H1 (cell line): ENCODE data around the gene TNFRSF6B. TPM values are rescaled to one million over a fixed set of nuclear protein-coding genes. Genes with fewer than 3 reads are reported as not detected.

Experiments
- BRCA1 ChIP-seq: IDR thresholded peaks from 2 replicates; pipeline ENCODE4 v1.6.1; 2012; ENCODE audit warnings: low read depth, low read length, improper control_type of control experiment
- PHF8 ChIP-seq: fragments of 200-600 bp; sonication (generic); conservative IDR thresholded peaks from 2 replicates; pipeline ENCODE4 v1.7.1; 2012; ENCODE audit warnings: low read depth, mild to moderate bottlenecking, inconsistent platforms, low read length, moderate library complexity
- POU5F1 ChIP-seq: IDR thresholded peaks from 2 replicates; pipeline ENCODE4 v1.6.1; 2011; ENCODE audit warnings: low read depth, mild to moderate bottlenecking, low read length, moderate library complexity
- SIN3A ChIP-seq, 2 experiments: IDR thresholded peaks in 1 of 2; conservative IDR thresholded peaks in 1 of 2; 2 replicates each; pipeline ENCODE4 v1.6.1; 2011 to 2012; ENCODE audit warnings: low read length in 2 of 2, improper control_type of control experiment in 1 of 2, low read depth in 1 of 2, mild to moderate bottlenecking in 1 of 2
- SP2 ChIP-seq: IDR thresholded peaks from 2 replicates; pipeline ENCODE4 v1.6.1; 2012; ENCODE audit warnings: mild to moderate bottlenecking, low read length, inconsistent platforms
- polyA plus RNA-seq, 7 experiments: library from polyadenylated mRNA; depleted of rRNA in 3 of 7; stranded (reverse) in 5 of 7; unstranded in 2 of 7; fragments of >200 nt in 5 of 7; fragments of 200-250 nt in 2 of 7; gene quantifications; 1 replicate in 5 of 7; 2 replicates in 1 of 7; 4 replicates in 1 of 7; pipeline versions ENCODE4 v1.2.1 to v1.2.3, GENCODE V29; 2011 to 2013; ENCODE audit warnings: missing spikeins in 2 of 7, mixed read lengths in 2 of 7
- total RNA-seq: library from RNA; stranded (reverse); fragmentation: NEBNext Ultra II Directional; extraction: Animal tissue kit (Norgen Biotek cat#: 25700); gene quantifications from 2 replicates; pipeline ENCODE4 v1.2.1, GENCODE V29; 2021
- TF ChIP-seq, protein P1 (sequence below): fragments of 300-600 bp; sonication (generic); IDR thresholded peaks from 2 replicates; pipeline ENCODE4 v1.7.1; 2012; ENCODE audit warnings: low read length, moderate library complexity, mild to moderate bottlenecking, inconsistent platforms; ENCODE audit not compliant: insufficient replicate concordance
- TF ChIP-seq, protein P2 (sequence below): IDR thresholded peaks from 2 replicates; pipeline ENCODE4 v1.6.1; 2012; ENCODE audit warnings: inconsistent platforms
- TF ChIP-seq, protein P3 (sequence below): IDR thresholded peaks from 2 replicates; pipeline ENCODE4 v1.6.1; 2011; ENCODE audit warnings: low read length, improper control_type of control experiment

Gene TNFRSF6B
- total and polyA plus RNA-seq, 2 of the 8 experiments (the other 6 are each of a cell fraction or from before 2014, with no cell fraction given), result 3.1 TPM; not detected in 1

DNA sequence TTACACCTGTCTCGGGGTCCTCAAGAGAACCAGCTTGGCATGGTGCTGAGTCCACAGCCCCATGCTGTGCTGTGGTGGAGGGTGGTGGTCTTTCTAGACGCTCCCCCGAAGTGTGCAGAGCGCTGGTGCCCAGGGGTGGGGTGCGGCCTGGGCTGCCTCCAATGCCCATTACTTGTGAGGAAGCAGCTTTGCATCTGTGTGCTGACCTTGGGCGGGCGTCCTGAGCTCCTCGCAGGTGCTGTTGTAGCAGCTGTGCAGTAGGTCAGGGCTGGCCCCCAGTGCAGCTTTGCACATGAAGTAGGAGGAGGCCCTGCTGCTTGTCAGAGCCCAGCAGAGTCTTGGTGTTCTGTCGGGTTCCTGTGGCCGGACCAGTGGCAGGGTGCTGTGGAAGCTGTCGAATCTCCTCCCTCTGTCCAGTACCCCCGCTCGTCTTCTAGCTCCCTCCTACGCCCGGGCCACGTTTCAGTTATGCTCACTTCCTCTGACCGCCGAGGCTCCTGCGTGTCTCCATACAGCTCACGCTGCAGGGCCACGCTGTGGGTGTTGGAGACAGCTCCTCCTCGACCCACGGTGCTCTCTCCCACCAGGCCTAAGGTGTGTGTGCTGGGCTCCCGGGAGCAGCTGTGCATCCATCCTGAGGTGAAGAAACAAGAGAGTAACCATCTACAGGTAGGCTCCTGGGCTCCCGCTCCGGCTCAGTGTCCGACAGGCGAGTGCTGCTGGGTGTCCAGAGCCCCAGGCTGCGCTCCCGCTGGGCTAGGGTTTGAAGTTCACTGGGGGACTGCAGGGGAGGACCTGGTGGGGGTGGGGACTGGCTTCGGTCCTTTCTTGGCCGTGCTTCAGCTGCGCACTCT, 34.3 kb upstream of the TNFRSF6B start (continued):
- TF ChIP-seq, protein P1, sequence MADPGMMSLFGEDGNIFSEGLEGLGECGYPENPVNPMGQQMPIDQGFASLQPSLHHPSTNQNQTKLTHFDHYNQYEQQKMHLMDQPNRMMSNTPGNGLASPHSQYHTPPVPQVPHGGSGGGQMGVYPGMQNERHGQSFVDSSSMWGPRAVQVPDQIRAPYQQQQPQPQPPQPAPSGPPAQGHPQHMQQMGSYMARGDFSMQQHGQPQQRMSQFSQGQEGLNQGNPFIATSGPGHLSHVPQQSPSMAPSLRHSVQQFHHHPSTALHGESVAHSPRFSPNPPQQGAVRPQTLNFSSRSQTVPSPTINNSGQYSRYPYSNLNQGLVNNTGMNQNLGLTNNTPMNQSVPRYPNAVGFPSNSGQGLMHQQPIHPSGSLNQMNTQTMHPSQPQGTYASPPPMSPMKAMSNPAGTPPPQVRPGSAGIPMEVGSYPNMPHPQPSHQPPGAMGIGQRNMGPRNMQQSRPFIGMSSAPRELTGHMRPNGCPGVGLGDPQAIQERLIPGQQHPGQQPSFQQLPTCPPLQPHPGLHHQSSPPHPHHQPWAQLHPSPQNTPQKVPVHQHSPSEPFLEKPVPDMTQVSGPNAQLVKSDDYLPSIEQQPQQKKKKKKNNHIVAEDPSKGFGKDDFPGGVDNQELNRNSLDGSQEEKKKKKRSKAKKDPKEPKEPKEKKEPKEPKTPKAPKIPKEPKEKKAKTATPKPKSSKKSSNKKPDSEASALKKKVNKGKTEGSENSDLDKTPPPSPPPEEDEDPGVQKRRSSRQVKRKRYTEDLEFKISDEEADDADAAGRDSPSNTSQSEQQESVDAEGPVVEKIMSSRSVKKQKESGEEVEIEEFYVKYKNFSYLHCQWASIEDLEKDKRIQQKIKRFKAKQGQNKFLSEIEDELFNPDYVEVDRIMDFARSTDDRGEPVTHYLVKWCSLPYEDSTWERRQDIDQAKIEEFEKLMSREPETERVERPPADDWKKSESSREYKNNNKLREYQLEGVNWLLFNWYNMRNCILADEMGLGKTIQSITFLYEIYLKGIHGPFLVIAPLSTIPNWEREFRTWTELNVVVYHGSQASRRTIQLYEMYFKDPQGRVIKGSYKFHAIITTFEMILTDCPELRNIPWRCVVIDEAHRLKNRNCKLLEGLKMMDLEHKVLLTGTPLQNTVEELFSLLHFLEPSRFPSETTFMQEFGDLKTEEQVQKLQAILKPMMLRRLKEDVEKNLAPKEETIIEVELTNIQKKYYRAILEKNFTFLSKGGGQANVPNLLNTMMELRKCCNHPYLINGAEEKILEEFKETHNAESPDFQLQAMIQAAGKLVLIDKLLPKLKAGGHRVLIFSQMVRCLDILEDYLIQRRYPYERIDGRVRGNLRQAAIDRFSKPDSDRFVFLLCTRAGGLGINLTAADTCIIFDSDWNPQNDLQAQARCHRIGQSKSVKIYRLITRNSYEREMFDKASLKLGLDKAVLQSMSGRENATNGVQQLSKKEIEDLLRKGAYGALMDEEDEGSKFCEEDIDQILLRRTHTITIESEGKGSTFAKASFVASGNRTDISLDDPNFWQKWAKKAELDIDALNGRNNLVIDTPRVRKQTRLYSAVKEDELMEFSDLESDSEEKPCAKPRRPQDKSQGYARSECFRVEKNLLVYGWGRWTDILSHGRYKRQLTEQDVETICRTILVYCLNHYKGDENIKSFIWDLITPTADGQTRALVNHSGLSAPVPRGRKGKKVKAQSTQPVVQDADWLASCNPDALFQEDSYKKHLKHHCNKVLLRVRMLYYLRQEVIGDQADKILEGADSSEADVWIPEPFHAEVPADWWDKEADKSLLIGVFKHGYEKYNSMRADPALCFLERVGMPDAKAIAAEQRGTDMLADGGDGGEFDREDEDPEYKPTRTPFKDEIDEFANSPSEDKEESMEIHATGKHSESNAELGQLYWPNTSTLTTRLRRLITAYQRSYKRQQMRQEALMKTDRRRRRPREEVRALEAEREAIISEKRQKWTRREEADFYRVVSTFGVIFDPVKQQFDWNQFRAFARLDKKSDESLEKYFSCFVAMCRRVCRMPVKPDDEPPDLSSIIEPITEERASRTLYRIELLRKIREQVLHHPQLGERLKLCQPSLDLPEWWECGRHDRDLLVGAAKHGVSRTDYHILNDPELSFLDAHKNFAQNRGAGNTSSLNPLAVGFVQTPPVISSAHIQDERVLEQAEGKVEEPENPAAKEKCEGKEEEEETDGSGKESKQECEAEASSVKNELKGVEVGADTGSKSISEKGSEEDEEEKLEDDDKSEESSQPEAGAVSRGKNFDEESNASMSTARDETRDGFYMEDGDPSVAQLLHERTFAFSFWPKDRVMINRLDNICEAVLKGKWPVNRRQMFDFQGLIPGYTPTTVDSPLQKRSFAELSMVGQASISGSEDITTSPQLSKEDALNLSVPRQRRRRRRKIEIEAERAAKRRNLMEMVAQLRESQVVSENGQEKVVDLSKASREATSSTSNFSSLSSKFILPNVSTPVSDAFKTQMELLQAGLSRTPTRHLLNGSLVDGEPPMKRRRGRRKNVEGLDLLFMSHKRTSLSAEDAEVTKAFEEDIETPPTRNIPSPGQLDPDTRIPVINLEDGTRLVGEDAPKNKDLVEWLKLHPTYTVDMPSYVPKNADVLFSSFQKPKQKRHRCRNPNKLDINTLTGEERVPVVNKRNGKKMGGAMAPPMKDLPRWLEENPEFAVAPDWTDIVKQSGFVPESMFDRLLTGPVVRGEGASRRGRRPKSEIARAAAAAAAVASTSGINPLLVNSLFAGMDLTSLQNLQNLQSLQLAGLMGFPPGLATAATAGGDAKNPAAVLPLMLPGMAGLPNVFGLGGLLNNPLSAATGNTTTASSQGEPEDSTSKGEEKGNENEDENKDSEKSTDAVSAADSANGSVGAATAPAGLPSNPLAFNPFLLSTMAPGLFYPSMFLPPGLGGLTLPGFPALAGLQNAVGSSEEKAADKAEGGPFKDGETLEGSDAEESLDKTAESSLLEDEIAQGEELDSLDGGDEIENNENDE, result no peak
- no peak for TF ChIP-seq SP2
- TF ChIP-seq POU5F1, result no peak
- no peak for TF ChIP-seq PHF8
- TF ChIP-seq, protein P2, sequence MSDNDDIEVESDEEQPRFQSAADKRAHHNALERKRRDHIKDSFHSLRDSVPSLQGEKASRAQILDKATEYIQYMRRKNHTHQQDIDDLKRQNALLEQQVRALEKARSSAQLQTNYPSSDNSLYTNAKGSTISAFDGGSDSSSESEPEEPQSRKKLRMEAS, result no peak
- TF ChIP-seq SIN3A (conservative IDR thresholded peaks at IDR 0.05 in 1 of 2, IDR thresholded peaks at IDR 0.05 in 1 of 2; ENCODE audit: low read depth in 1 of 2, low read length in 2 of 2), result no peak
- TF ChIP-seq, protein P3, sequence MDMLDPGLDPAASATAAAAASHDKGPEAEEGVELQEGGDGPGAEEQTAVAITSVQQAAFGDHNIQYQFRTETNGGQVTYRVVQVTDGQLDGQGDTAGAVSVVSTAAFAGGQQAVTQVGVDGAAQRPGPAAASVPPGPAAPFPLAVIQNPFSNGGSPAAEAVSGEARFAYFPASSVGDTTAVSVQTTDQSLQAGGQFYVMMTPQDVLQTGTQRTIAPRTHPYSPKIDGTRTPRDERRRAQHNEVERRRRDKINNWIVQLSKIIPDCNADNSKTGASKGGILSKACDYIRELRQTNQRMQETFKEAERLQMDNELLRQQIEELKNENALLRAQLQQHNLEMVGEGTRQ, result no peak
- no peak for TF ChIP-seq BRCA1
